NK-92 treated with Interleukin-12 subunit alpha and Interleukin-12 subunit beta, amount 100 ng/mL, for 24 hours (cell line): ENCODE data around the gene PTPRM.

Source experiments
- DNase-seq: peaks from one replicate; lab custom pipeline; 2025; lab: John Stamatoyannopoulos, UW

The PTPRM gene

GRCh38 chr18:8175501-8176061, 608.5 kb downstream of the PTPRM start:
- no peak for DNase-seq

DNA sequence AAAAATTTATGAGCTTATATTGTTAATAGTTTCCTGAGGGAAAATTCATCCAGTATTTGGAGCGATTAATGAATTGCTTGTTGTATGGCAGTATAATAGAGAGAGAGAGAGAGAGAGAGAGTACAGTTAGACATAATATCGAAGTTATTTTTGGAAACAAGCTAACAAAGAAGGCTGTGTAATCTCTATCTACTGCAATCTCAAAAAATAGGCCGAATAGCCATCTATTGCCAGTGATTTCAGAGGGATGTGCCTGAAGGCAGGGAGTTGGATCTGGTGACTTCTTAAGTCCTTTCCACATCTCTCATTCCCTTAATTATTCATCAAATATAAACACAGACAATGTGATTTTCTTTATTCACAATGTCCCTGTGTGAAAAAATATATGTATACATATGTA, 609.0 kb downstream of the PTPRM start:
- DNase-seq: no peak

GRCh38 chr18:8176554-8176953, 609.4 kb downstream of the PTPRM start:
- DNase-seq: no peak

GRCh38 chr18:8177330-8178016, 610.4 kb downstream of the PTPRM start:
- no peak for DNase-seq

DNA sequence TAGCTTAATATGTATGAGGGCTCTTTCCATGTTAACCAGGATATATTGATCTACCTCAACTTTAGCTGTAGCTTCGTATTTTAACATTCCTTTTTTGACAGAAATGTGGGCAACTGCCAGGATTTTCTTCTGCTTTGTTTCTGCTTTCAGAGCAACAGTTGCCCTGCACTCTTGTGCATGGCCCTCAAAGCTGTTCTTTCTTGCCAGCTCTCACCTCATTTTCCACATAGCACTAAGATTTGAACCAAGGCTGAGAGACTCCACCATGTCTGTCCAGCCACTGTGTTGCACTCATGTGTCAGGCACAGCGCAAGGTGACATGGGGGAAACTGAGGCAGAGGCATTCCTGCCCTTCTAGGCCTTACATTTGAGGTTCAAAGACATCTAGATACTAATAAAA, 619.3 kb downstream of the PTPRM start:
- DNase-seq: no peak

- no peak for DNase-seq
Measured at GRCh38 chr18:8188184-8188583, 621.1 kb downstream of the PTPRM start.

GRCh38 chr18:8190980-8191379, 623.9 kb downstream of the PTPRM start:
- DNase-seq: no peak

DNA sequence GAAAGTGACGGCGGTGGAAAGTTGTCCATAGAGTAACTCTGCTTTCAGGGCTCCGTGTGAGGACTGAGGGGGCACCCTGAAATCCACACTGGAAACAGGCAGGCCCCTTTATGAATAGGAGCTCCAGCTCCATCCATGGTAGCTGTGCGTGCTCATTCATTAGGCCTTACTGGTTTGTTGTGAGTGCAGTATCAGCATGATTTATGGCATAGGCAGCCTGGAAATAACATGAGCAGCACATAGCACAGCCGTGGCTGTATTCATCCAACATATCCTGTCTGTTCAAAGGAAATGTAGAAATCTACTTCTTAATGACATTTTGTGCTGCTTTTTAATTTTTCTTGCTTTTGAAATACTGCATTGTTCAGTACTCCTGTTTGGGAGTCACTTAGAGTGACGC, 627.3 kb downstream of the PTPRM start:
- DNase-seq: no peak

- DNase-seq: no peak
Measured at GRCh38 chr18:8196238-8196637, 629.1 kb downstream of the PTPRM start.

DNA sequence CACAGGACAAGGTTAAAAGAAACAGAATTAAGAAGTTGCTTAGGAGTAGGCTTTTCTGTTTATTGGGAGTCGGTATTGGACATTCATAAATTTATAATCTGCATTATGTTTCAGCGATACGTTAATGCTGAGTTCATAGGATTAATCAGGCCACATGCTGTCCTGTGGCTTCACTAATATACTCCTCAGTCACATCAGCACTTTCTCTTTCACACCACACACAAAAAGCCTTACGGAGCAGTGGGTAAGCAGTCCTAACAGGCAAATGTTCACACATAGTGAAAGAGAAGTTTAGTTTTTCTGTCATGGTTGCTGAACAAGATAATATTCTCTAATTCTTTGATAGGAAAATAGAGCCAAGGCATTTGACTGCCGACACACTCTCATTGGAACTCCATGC, 630.4 kb downstream of the PTPRM start:
- no peak for DNase-seq

DNA sequence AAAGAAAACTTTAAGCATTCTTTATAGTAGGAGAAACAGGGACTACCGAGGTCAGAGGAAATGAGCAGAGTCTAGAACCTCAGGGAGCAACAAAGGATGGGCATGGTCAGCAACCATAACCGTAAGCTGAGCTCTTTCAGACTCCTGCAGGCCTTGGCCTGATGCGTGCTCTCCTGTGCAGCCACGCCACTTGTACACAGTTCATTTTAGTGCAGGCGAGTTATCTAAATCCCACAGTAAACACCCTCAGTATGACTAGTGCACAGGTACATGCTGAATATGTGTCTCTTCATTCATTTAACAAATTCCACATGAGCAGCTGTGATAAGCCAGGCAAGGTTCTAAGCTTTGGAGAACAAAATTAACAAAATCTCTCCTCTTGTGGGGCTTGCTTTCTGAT, 640.9 kb downstream of the PTPRM start:
- no peak for DNase-seq

DNA sequence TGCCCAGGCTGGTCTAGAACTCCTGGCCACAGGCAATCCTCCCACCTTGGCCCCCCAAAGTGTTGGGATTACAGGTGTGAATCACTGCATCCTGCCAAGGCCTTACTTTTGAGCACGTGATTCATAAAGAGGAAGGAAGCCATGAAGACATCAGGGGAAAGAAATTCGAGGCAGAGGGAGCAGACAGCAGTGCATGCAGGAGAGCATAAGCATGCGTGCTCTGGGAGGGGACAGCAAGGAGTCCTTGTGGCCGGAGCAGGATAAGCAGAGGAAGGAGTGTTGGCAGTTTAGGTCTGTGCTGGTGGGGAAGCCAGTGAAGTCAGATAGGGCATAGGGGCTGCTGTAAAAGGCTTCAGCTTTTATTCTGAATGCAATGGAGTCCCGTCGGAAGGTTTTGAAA, 641.6 kb downstream of the PTPRM start:
- no peak for DNase-seq

DNA sequence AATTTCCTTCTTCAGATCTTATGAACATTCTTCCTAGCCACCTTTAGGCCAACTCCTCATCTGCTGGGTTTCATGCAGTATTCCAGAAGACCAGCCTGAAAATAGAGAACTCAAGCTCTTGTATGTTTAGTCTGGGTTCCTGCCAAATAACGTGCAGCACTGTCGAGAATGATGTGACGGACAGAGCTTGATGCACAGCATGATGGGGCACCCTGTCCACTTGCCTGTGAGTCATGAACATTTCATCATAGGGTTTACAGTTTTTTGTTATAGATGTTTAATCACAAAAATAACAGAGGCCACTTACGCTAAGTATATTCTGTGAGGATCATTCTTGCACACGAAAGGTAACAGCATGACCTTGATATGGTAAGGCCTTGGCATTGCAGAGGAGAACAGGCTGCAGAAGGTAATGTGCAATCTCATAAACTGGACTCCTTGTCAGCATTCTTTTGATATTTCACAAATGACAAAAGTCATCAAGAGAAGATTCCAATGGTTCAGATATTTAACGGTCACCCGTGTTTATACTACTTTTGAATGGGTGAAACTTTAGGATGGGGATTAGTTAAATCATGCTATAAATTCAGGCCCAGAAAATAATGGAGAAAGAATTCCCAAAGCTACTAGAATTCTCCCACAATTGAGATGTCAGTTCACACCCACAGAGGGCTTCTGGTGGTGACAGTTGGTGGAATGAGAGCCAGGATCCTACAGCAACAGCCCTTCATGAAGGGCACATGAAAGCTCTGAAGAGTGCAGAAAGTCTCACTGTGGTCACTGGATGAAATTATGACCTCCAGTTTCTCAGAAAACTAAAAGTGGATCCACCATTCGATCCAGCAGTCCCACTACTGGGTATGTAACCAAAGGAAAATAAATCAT, 646.0 kb downstream of the PTPRM start:
- no peak for DNase-seq

DNA sequence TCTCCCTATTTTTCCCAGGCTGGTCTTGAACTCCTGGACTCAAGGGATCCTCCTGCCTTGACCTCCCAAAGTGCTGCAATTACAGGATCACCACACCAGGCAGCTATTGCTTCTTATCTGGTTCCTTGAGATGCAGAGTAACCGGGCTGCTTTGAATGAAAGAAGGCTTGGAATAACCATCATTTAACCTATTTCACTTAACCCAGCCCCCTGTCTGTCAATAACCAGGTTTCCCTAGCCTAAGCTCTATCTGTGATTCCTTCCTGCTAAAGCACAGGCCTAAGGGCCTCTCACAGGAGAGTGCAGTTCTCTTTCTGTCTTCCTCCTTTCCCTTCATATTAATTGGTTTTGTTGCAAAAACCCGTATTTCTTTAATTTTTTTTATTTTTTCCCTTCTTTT, 648.6 kb downstream of the PTPRM start:
- DNase-seq: no peak

DNA sequence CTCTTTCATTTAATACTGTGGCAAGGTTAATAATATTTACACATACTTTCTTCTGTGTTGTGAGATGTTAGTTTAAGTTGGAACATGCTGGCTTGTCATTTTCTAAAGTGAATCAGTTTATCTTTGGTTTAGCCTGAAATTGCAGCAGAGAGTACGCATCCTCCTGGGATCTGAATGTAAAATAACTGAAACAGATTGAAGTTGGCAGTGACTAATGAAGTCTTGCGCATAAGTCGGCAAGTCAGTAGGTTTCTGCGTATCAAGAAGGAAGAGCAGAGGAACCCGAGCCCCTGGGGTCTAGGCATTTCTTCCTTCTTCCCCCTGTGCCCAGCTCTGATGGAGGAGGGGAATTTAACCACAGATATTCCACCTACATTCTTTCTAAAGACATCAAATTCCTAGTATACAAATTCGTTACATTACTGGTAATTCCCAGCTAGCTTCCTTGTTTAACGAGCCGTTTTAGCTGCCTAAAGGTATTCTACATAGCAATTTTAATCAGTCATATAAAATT, 650.0 kb downstream of the PTPRM start:
- no peak for DNase-seq

DNA sequence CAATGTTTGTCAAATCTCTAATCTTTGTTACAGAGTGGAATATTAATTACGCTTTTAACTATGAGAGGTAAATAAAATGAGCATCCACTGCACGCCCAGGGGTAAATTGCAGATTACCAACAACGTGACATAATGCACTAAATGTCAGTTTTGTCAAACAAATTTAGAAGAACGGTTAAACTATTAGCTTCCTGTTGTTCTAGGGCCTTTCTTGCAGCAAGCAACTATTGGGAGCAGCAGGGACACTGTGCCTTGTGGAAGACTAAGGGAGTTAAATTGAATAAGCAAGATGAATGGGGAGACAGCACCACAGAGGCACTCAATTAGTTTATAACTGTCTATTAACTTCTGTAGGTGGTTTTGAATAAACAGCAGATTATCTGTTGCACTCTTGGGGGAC, 651.1 kb downstream of the PTPRM start:
- no peak for DNase-seq

- DNase-seq: no peak
Measured at GRCh38 chr18:8221452-8221851, 654.3 kb downstream of the PTPRM start.

DNA sequence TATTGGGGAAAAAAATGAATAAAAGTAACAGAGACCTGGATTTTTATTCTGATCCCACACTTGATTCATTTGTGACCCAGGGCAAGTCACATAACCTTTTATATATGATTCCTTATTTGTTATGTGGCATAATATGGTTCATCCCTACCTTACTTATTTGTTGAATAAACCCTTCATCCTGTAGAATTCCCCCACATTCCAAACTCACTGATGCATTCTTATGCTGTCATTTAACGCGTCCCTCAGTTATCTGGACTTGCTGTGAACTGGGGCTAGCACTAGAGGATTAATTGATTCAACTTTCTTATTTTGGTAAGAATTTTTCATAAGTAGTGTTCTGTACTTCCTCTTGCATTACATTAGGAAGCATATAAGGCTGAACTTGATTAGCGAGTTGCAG, 657.5 kb downstream of the PTPRM start:
- DNase-seq: no peak

GRCh38 chr18:8229040-8229439, 661.9 kb downstream of the PTPRM start:
- no peak for DNase-seq

DNA sequence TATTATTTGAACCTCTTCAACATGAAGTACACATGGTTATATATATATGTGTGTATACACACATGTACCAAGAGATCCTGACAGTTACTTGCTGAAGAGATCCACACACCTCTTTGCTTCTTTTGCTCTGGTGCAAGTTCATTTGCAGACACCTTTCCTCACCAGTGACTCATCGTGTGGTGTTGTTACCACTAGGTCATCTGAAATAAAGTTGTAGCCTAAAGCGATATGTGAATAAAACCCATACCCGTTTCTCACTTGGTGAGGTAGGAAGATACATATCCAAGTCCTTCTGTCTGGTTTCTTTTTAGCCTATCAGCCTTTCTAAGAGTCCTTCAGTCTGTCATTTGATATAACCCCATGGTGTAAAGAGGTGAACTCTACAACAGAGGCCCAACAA, 662.7 kb downstream of the PTPRM start:
- DNase-seq: no peak

DNA sequence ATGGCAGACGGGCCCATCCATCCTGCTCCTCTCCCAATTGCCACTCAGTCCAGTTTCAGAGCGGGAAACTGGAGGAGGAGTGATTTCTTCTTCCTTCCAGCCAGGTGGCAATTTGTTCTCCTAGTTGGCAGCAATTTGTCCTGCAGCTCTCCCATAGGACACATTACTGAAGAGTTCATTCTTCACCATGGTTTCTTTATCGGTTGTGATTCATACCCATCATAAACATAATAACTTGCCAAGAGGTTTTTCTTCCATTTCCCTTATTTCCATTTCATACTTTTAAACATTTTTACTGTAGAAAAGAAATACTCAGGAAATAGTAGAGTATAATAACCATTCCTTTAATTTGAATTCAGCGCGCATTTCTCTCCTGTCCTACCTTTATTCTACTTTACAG, 664.2 kb downstream of the PTPRM start:
- DNase-seq: no peak

DNA sequence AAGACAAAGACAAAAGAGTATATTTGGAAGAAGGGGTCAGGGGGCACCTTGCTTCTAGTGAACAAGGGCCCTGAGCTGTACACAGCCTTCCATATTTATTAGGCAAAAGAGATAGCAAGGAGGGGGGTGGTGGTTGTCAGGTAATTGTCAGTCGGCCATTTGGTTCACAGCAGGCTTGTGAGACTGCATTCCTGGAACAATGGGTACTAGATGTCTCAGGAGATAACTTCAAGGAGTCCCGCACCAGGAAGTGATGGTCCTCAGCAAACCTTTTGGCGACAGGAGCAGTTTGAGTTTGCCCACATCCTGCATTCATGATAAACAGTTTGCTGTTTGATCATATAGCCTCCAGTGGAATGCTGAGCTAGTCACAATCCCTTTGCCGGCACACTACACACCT, 665.7 kb downstream of the PTPRM start:
- no peak for DNase-seq

GRCh38 chr18:8235894-8236293, 668.8 kb downstream of the PTPRM start:
- DNase-seq: no peak
